Mucosa of stomach (tissue), 1 donor: ENCODE data around the gene SLC16A7.
"Not testable (repeated sequence)": the region's sequence is repeated elsewhere in the genome, so short reads cannot be mapped to it uniquely, and the experiment has no call there.

Experiments
- H3K27me3 ChIP-seq: one replicate; pipeline ENCODE4 v1.7.0; 2013; ENCODE audit warnings: mild to moderate bottlenecking, low read length; ENCODE audit not compliant: control insufficient read depth, insufficient read depth
- H3K36me3 ChIP-seq: one replicate; pipeline ENCODE4 v1.7.0; 2013; ENCODE audit warnings: low read length; ENCODE audit not compliant: control insufficient read depth, insufficient read depth
- H3K4me1 ChIP-seq: one replicate; pipeline ENCODE4 v1.7.0; 2013; ENCODE audit warnings: mild to moderate bottlenecking, low read length; ENCODE audit not compliant: control insufficient read depth, insufficient read depth
- H3K4me3 ChIP-seq: one replicate; pipeline ENCODE4 v1.7.0; 2013; ENCODE audit warnings: low read length
- H3K9ac ChIP-seq: one replicate; pipeline ENCODE4 v1.7.0; 2013; ENCODE audit warnings: mild to moderate bottlenecking, low read length, moderate library complexity
- H3K9me3 ChIP-seq: one replicate; pipeline ENCODE4 v1.7.0; 2013; ENCODE audit warnings: mild to moderate bottlenecking, low read length, moderate library complexity; ENCODE audit not compliant: control insufficient read depth
- donor health status: Pancreatic carcinoma.

SLC16A7 gene

GRCh38 chr12:59751091-59751490 is 155.3 kb downstream of the SLC16A7 start:
- not testable (repeated sequence) for H3K4me1 ChIP-seq, H3K27me3 ChIP-seq, H3K4me3 ChIP-seq, H3K9ac ChIP-seq, H3K36me3 ChIP-seq, H3K9me3 ChIP-seq

- no peak overlapping the region for H3K4me3 ChIP-seq
- H3K27me3 ChIP-seq = no peaks in the 10 kb centered on the region
- no peak overlapping the region for H3K9ac ChIP-seq
- no peaks in the 10 kb centered on the region for H3K4me1 ChIP-seq
- no peaks in the 10 kb centered on the region for H3K36me3 ChIP-seq
- no peaks in the 10 kb centered on the region for H3K9me3 ChIP-seq
Observed at GRCh38 chr12:59761542-59761941, 165.7 kb downstream of the SLC16A7 start.

- H3K4me3 ChIP-seq = no peak overlapping the region
- H3K4me1 ChIP-seq = no peaks in the 10 kb centered on the region
- H3K36me3 ChIP-seq = no peaks in the 10 kb centered on the region
- no peaks in the 10 kb centered on the region for H3K9me3 ChIP-seq
- H3K27me3 ChIP-seq = no peaks in the 10 kb centered on the region
- H3K9ac ChIP-seq = no peak overlapping the region
Observed at GRCh38 chr12:59763835-59764234, 168.0 kb downstream of the SLC16A7 start.

GRCh38 chr12:59768031-59768430 is 172.2 kb downstream of the SLC16A7 start:
- H3K4me3 ChIP-seq = no peak overlapping the region

GRCh38 chr12:59780605-59781135 is 184.8 kb downstream of the SLC16A7 start:
- H3K36me3 ChIP-seq = no peaks in the 10 kb centered on the region
- H3K9ac ChIP-seq = no peak overlapping the region
- H3K9me3 ChIP-seq = no peaks in the 10 kb centered on the region
- no peaks in the 10 kb centered on the region for H3K27me3 ChIP-seq
- H3K4me3 ChIP-seq = no peak overlapping the region
- H3K4me1 ChIP-seq = no peaks in the 10 kb centered on the region

More at GRCh38 chr12:59768031-59768430, 172.2 kb downstream of the SLC16A7 start:
- no peaks in the 10 kb centered on the region for H3K36me3 ChIP-seq
- H3K9ac ChIP-seq = no peak overlapping the region
- no peaks in the 10 kb centered on the region for H3K27me3 ChIP-seq
- no peaks in the 10 kb centered on the region for H3K9me3 ChIP-seq
- H3K4me1 ChIP-seq = no peaks in the 10 kb centered on the region

GRCh38 chr12:59787610-59788009 is 191.8 kb downstream of the SLC16A7 start:
- Histone ChIP-seq H3K36me3 (no peaks in the 10 kb centered on the region), H3K9ac (no peak overlapping the region), H3K4me3 (no peak overlapping the region), H3K9me3 (no peaks in the 10 kb centered on the region), H3K27me3 (no peaks in the 10 kb centered on the region), H3K4me1 (no peaks in the 10 kb centered on the region)

- H3K9ac ChIP-seq = no peak overlapping the region
- no peaks in the 10 kb centered on the region for H3K27me3 ChIP-seq
- H3K9me3 ChIP-seq = no peaks in the 10 kb centered on the region
- H3K36me3 ChIP-seq = no peaks in the 10 kb centered on the region
- H3K4me1 ChIP-seq = no peaks in the 10 kb centered on the region
- H3K4me3 ChIP-seq = no peak overlapping the region
Observed at GRCh38 chr12:59792647-59793046, 196.8 kb downstream of the SLC16A7 start.

- Histone ChIP-seq H3K27me3 (no peaks in the 10 kb centered on the region), H3K9me3 (no peaks in the 10 kb centered on the region), H3K4me1 (no peaks in the 10 kb centered on the region), H3K36me3 (no peaks in the 10 kb centered on the region), H3K9ac (no peak overlapping the region), H3K4me3 (no peak overlapping the region)
Observed at GRCh38 chr12:59803735-59804134, 207.9 kb downstream of the SLC16A7 start.

GRCh38 chr12:59808317-59808910 is 212.6 kb downstream of the SLC16A7 start:
- Histone ChIP-seq H3K4me3 (no peak overlapping the region), H3K9ac (no peak overlapping the region), H3K27me3 (no peaks in the 10 kb centered on the region), H3K4me1 (no peaks in the 10 kb centered on the region), H3K36me3 (no peaks in the 10 kb centered on the region), H3K9me3 (no peaks in the 10 kb centered on the region)

GRCh38 chr12:59811991-59812390 is 216.2 kb downstream of the SLC16A7 start:
- Histone ChIP-seq H3K9ac (no peak overlapping the region), H3K9me3 (no peaks in the 10 kb centered on the region), H3K27me3 (no peaks in the 10 kb centered on the region), H3K4me3 (no peak overlapping the region), H3K4me1 (no peaks in the 10 kb centered on the region), H3K36me3 (no peaks in the 10 kb centered on the region)

- no peaks in the 10 kb centered on the region for H3K27me3 ChIP-seq
- no peak overlapping the region for H3K4me3 ChIP-seq
Observed at GRCh38 chr12:59812716-59813115, 216.9 kb downstream of the SLC16A7 start.

GRCh38 chr12:59820594-59821011 is 224.8 kb downstream of the SLC16A7 start:
- H3K27me3 ChIP-seq = no peaks in the 10 kb centered on the region
- no peaks in the 10 kb centered on the region for H3K9me3 ChIP-seq
- H3K36me3 ChIP-seq = no peaks in the 10 kb centered on the region
- no peak overlapping the region for H3K4me3 ChIP-seq
- H3K4me1 ChIP-seq = no peaks in the 10 kb centered on the region
- H3K9ac ChIP-seq = no peak overlapping the region

More at GRCh38 chr12:59812716-59813115, 216.9 kb downstream of the SLC16A7 start:
- Histone ChIP-seq H3K36me3 (no peaks in the 10 kb centered on the region), H3K9me3 (no peaks in the 10 kb centered on the region), H3K4me1 (no peaks in the 10 kb centered on the region), H3K9ac (no peak overlapping the region)

GRCh38 chr12:59823567-59823966 is 227.7 kb downstream of the SLC16A7 start:
- no peak overlapping the region for H3K9ac ChIP-seq
- H3K27me3 ChIP-seq = no peaks in the 10 kb centered on the region
- no peaks in the 10 kb centered on the region for H3K36me3 ChIP-seq
- no peaks in the 10 kb centered on the region for H3K9me3 ChIP-seq
- no peak overlapping the region for H3K4me3 ChIP-seq
- H3K4me1 ChIP-seq = no peaks in the 10 kb centered on the region
